Measurements from ENCODE around the gene GNG14.
"Not testable (repeated sequence)": the region's sequence is repeated elsewhere in the genome, so short reads cannot be mapped to it uniquely, and the experiment has no call there.

DNA sequence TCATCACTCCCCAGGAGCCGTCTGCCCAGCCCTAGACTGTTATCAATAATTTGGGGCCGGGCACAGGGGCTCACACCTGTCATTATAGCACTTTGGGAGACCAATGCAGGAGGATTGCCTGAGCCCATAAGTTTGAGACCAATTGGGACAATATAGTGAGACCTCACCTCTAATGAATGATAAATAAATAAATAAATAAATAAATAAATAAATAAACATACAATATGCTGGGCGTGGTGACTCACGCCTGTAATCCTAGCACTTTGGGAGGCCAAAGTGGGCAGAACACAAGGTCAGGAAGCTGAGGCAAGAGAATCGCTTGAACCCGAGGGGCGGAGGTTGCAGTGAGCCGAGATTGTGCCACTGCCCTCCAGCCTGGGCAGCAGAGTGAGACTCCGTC lies 25.5 kb downstream of the GNG14 start:
- TF ChIP-seq, protein P1, sequence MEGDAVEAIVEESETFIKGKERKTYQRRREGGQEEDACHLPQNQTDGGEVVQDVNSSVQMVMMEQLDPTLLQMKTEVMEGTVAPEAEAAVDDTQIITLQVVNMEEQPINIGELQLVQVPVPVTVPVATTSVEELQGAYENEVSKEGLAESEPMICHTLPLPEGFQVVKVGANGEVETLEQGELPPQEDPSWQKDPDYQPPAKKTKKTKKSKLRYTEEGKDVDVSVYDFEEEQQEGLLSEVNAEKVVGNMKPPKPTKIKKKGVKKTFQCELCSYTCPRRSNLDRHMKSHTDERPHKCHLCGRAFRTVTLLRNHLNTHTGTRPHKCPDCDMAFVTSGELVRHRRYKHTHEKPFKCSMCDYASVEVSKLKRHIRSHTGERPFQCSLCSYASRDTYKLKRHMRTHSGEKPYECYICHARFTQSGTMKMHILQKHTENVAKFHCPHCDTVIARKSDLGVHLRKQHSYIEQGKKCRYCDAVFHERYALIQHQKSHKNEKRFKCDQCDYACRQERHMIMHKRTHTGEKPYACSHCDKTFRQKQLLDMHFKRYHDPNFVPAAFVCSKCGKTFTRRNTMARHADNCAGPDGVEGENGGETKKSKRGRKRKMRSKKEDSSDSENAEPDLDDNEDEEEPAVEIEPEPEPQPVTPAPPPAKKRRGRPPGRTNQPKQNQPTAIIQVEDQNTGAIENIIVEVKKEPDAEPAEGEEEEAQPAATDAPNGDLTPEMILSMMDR (IDR thresholded peaks at IDR 0.05; ENCODE audit: poor library complexity): not testable (repeated sequence)
- TF ChIP-seq EZH2 (IDR thresholded peaks at IDR 0.05; ENCODE audit: borderline replicate concordance); EZH2phosphoT487 (IDR thresholded peaks at IDR 0.05; ENCODE audit: low read depth, severe bottlenecking, unreplicated experiment): not testable (repeated sequence)

All from hepatocyte (in vitro differentiated cells).